ENCODE data around the gene LYRM4.
A peak's percentile ranks its signal among the peaks of the same experiment; 100 is the strongest.
"Not testable (repeated sequence)": the region's sequence is repeated elsewhere in the genome, so short reads cannot be mapped to it uniquely, and the experiment has no call there.

The LYRM4 gene

GRCh38 chr6:5138995-5139827, 121.5 kb downstream of the LYRM4 start:
- DNase-seq: no peak

DNA sequence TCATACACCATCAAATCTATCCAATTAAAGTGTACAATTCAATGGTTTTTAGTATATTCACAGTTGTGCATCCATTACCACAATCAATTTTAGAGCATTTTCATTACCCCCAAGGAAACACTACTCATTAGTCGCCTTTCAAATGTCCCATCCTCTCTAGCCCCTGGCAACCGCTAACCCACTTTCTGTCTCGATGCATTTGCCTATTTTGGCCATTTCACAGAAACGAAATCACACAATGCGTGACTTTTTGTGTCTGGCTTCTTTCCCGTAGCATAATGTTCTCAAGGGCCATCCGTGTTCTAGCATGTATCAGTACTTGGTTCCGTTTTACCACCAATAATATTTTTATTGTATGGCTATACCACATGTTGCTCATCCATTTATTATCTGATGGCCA, 123.9 kb downstream of the LYRM4 start:
- no peak for DNase-seq

DNA sequence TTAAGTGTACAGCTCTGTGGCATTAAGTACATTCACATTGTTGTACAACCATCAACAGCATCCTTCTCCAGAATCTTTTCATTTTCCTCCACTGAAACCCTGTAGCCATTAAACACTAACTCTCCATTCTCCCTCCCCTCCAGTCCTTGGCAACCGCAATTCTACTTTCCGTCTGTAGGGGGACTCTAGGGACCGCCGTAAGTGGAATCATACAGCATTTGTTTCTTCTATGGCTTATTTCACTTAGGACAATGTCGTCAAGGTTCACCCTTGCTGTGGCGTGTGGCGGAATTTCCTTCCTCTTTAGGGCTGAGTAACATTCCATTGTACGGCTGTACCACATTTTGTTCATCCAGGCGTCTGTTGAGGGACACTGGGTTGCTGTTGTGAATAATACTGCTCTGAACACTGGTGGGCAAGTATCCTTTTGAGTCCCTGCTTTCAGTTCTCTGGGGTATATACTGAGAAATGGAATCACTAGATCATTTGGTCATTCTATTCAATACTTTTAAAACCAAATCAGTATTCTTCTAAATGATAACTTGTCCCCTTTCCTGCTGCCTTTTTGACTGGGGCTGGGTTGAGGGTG, 124.9 kb downstream of the LYRM4 start:
- peak in 1 of 2 experiments; percentile 7 for DNase-seq

DNA sequence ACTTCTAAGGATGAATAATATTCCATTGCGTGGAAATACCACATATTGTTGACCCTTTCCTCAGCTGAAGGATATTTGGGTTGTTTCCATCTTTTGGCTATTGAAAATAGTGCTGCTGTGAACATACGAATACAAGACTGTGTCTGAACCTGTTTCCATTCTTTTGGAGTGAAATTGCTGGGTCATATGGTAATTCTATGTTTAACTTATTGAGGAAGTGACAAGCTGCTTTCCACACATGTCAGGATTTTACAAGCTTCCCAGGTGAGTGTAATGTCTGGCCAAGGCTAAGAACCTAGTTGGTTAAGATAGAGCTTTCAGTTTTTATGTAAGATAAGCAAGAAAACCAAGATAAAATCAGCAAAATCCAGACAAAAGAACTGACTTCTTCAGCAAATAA, 126.8 kb downstream of the LYRM4 start:
- DNase-seq: no peak

DNA sequence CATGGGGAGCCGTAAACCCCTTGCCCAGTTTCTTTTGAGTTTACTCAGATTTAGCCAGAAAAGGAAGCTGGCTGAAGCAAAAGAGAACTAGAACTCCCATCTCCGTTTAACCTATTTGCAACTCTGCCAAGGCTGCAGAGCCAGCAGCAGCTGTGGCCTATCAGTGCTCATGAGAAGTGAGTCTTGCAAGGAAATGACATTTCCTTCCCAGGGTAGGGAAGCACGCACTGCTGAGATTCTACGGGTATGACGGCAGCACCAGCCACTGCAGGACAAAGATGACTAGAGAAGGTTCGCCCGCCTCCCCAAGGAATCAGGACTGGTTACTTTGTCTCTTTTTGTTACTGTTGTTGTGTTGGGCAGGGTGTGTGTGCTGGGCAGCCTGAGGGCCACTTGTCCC, 128.0 kb downstream of the LYRM4 start:
- no peak for DNase-seq

DNA sequence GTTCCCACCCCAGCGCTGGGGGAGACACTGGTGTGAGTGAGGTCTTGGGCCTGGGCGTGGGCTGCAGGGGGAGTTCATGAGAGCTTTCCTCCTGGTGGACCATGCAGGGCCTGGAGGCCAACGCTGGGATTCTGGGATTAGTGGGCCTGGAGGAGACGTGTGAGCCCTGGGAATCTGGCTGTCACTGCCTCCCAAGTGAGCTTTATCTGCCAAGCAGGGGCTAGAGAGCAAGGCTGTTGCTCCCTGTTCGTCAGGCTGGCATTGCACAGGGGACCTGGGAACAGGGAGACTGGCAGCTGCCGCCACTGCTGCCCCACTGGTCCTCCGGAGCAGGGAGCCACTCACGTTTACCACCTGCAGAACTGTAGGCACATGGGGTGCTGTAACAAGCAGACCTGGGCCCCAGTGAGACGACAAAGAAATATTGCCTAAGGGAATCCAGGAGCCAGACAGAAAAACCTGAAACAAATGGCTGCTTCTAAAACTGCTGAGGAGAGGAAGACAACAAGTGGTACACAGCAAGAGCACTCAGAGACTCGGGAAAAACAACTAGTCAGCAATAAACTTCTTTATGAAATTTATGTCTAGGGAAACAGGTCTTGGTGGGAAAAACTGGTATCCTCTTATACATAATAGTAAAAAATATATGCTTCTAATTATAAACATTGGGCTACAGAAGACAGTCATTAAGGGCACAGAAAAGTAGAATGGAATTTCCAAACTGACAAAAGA, 130.4 kb downstream of the LYRM4 start:
- DNase-seq: no peak

GRCh38 chr6:5128351-5128750, 132.4 kb downstream of the LYRM4 start:
- no peak for DNase-seq

GRCh38 chr6:5127106-5127687, 133.6 kb downstream of the LYRM4 start:
- no peak for DNase-seq

GRCh38 chr6:5126214-5126613, 134.5 kb downstream of the LYRM4 start:
- no peak for DNase-seq

- DNase-seq: no peak
These were observed 135.4 kb downstream of the LYRM4 start for GRCh38 chr6:5125152-5126006.

GRCh38 chr6:5124526-5124925, 136.2 kb downstream of the LYRM4 start:
- no peak for DNase-seq

DNA sequence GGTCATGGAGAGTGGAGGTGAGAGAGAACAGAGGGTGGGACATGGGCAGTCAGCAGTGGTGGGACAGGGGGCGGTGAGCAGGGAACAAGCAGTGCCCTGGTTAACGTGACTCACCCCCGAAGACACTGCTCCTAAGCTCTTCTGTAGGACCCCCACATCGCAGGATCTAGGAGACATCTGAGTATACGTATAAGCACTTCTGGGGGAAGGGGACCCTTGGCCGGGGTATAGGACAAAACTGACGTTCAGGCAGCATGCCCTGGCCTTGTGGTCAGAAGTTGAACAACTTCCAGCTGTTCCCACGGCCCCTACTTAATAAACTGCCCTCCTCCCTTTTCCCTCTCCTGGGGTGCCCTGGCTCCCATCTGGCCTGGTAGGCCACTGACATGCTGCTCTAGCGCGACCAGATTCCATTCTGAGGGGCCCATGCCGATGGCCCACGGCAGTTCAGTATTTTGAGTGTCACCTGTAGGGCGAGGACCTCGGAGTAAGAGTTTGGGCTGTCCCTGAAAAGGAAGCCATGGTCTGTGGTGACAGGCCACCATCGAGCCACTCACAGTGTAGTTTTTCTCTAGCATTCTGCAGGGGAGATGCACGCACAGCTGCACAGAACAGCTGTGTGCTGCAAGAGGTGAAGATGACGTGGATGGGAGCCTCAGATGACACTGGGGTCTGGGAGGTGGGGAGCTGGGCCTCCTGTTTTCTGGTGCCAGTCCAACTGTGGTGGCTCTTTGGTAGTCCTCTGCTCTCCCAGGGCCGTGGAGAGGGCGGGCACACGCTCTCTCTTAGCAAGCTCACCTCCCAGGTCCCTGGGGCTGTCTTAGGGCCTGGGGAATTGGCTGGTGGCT, 137.2 kb downstream of the LYRM4 start:
- no peak for DNase-seq

DNA sequence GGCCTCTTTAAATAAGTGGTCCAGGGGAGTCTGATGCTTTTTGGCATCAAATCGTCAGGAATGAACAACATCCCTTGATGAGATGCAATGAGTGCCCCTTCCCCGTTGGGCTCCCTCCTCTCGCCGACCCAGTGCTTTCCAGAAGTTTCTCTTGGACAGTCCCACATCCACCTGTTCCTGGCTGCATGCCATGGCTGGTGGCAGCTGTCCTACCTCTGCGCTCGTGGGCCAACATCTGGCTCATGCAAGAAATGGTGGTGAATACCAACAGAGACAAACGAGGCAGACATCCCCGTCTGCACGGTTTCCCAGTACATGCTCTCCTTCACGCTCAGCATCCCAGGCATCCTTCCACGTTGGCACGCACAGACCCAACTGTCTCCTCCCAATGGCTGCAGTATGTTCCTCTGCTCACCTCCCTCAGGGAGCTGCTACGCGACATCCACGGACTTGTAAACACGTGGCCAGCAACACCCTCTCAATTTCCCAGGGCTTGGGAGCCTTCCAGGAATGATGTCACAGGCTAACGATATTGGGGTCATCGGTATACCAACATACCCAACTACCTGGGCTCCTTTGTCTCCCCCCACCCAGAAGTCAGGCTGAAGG, 138.1 kb downstream of the LYRM4 start:
- DNase-seq: no peak

DNA sequence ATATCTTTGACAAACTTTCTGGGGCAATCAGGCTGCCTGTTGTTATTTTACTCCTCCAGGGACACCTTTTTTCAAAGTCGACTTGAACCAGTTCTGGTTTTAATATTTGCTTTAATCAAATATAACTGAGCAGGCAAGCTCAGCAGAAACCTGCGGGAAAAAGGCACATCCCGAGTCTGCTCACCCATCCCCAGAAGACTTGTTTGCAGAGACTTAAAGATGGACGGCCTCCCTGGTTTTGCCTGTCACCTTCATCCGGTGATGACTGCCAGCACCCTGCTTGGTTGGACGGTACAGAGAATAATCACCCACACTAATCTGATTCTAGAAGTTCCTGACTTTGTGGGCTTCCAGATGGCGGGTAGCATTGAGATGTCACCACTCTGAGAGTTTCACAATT, 138.8 kb downstream of the LYRM4 start:
- no peak for DNase-seq

GRCh38 chr6:5121479-5121878, 139.3 kb downstream of the LYRM4 start:
- no peak for DNase-seq

- not testable (repeated sequence) for DNase-seq
These were observed 140.2 kb downstream of the LYRM4 start for GRCh38 chr6:5120543-5120942.

- no peak for DNase-seq
These were observed 140.7 kb downstream of the LYRM4 start for GRCh38 chr6:5120011-5120410.

DNA sequence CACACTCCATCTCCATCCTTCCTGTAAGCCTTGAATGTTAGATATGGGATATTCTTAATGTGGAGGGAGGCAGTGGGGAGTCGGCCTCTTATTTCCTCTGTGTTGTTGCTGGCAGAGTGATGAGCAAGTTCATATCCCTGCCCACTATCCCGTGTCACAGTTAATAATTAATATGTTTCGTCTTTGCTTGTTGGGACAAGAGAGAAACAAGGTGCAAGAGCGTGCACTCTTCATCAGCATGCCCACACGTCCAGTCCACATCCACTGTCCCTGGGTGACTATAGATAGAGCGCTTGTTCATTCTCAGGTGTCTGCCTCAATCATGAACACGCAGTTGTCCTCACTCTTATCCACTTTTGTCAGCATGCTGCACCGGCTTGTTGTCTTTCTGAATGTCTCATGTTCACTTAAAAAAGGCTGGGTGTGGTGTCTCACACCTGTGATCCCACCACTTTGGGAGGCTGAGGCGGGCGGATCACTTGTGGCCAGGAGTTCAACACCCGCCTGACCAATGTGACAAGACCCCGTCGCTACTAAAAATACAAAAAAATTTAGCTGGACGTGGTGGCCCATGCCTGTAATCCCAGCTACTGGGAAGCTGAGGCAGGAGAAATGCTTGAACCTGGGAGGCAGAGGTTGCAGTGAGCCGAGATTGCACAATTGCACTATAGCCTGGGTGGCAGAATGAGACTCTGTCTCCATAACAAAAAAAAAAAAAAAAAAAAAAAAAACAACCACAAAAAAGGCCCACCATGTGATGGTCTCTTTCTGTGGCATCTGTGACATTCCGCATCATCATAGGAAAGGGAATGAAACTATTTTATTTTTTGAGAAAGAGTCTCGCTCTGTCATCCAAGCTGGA, 141.4 kb downstream of the LYRM4 start:
- no peak for DNase-seq

GRCh38 chr6:5116243-5116991, 144.3 kb downstream of the LYRM4 start:
- peak; percentile 20 to 86 for DNase-seq

Data from NCI-H2081 (cell line).